ENCODE results near the gene DNASE1L1.
"Not testable (repeated sequence)": the region's sequence is repeated elsewhere in the genome, so short reads cannot be mapped to it uniquely, and the experiment has no call there.

The DNASE1L1 gene

DNA sequence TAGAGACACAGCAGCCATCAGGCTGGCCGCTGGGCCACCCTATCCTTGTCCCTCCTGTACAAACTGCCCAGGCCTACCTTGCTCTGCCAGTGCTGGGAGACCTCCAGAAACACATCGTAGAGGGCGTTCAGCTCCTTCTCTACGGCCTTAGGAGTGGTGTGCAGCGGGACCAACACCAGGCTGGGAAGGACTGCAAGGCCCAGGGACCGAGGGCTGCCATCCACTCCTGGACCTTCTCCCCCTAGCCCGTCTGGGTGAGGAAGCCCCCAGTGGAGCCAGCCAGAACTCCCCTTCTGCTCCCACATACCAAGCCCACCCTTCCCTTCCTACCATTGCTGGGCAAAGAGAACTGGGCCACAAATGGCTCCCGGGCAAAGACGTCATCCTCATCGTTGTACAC lies 5.9 kb downstream of the DNASE1L1 start:
- no peak for DNase-seq

DNA sequence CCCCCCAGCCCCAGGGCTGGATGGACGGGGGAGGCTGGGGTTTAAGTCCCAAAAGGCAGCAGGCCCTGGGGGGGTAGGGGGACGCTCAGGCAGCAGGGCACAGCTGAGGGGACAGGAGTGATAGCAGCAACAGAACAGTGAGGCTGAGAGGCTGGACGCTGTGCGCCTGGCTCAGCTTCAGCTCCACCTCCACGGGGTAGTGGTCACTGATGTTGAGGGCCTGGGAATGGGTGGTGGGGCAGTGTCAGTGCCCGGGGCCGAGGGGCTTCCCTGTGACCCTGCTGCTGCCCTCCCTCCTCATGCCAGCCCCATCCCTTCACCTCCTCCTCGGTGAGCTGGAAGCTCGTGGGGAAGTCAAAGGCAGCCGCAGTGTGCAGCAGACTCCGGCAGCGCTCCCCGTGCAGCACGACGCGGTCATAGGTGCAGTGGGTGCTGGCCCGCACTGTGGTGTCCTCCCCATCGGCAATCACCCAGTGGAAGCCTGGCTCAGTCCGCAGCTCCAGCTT lies 6.4 kb downstream of the DNASE1L1 start:
- no peak for DNase-seq

DNA sequence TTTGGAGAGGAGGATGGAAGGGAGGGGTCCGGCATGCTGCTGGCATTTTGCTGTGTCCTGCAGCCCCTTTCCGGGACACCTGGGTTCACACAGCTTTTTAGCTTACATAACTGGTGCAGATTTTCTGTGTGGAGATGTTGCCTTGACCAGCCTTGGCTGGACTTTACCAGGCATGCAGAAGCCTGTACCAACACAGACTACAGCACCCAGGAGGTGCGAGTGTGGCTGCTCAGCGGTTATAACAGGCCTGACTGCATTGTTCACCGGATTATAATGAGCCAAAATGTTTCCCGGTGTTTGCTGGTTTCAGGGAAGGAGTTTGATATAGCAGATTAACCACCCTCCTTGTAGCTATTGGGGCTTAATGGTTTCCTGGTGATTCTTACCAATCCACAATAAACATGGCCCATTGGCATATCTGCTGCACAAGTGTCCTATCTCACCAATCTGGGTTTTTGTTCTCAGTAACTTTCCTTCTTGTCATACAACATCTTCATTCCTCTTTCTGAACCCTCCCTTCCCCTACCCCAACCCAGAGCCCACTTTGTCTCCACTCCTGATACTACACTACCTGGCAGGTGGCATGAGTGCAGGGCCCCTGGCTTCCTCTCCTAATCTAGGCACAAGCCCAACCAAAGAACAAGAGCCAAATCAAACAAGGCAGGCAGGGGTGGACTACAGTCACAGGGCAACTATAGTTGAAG lies 7.0 kb downstream of the DNASE1L1 start:
- peak; percentile 43 for DNase-seq

DNA sequence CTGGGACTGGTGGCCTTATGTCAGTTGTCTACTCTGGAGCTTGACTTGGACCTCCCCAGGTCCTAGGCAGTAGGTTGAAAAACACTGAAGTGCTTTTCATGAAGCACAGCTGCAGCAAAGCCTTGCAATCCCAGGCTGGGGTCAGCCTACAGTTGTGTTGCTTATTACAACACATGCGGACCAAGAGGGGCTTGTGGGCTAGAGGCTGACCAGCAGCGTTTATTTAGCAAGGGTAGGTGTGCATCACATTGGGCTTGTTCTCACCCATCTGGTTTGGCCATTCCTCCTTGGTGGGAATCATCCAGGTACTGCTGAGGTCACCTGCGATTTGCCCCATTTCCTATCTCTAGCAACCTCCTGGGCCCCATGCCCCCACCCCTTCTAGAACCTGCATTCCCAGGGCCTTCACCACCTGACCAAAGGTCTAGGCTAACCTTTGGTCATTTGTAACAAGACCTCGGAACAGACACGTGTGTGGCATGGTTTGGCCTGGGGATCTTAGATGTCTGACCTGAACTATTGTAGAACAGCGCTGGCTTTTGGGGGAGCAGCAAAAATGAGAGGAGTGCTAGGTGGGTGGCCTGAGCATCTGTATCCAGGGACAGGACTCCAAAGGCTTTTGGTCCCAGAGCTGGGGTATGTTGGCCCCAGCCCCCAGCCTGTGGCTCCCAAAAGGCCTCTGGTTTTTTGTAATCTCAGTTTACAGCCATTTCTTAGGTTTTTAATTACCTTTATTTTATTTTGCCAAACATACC lies 7.8 kb downstream of the DNASE1L1 start:
- peak; percentile 61 for DNase-seq

DNA sequence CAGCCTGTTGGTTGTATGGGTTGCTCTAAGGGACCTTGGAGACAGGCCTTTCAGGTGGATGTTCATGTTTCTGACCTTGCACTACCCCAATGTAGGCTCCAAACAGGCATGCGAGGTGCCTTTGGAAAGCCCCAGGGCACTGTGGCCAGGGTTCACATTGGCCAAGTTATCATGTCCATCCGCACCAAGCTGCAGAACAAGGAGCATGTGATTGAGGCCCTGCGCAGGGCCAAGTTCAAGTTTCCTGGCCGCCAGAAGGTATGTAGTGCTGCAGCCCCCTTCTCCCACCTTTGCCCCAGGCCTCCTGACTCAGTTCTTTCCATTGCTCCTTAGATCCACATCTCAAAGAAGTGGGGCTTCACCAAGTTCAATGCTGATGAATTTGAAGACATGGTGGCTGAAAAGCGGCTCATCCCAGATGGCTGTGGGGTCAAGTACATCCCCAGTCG lies 8.7 kb downstream of the DNASE1L1 start:
- not testable (repeated sequence) for DNase-seq

DNA sequence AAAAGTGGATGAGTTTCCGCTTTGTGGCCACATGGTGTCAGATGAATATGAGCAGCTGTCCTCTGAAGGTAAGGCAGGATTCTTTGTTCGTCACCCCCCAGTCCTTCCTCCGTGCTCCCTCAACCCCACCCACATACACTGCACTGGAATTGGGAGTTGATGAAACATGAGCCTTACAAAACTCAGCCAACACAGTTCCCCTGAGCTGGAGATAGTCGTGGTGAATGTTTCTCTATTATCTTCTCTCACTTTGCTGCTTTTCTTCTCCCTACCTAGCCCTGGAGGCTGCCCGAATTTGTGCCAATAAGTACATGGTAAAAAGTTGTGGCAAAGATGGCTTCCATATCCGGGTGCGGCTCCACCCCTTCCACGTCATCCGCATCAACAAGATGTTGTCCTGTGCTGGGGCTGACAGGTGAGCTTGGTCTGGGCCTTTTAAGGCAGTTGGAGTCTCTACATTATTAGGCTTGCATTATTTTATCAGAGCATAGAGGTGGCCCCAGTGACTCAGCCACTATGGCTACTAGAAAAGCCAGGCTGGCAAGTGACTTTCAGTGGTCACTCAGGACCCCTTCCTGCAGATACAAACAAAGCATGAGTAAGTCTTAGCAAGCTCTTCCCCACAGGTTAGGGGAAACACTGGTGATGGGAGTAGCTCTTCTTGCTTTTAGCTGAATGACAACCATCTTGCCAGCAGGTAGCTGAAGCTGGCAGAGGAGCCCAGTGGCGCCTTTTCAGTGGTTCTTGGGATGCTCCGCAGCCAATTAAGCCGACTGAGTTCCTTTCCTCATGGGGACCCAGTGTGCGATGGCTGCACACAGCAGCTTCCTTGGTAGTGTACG lies 9.3 kb downstream of the DNASE1L1 start:
- DNase-seq, result peak; percentile 21

DNA sequence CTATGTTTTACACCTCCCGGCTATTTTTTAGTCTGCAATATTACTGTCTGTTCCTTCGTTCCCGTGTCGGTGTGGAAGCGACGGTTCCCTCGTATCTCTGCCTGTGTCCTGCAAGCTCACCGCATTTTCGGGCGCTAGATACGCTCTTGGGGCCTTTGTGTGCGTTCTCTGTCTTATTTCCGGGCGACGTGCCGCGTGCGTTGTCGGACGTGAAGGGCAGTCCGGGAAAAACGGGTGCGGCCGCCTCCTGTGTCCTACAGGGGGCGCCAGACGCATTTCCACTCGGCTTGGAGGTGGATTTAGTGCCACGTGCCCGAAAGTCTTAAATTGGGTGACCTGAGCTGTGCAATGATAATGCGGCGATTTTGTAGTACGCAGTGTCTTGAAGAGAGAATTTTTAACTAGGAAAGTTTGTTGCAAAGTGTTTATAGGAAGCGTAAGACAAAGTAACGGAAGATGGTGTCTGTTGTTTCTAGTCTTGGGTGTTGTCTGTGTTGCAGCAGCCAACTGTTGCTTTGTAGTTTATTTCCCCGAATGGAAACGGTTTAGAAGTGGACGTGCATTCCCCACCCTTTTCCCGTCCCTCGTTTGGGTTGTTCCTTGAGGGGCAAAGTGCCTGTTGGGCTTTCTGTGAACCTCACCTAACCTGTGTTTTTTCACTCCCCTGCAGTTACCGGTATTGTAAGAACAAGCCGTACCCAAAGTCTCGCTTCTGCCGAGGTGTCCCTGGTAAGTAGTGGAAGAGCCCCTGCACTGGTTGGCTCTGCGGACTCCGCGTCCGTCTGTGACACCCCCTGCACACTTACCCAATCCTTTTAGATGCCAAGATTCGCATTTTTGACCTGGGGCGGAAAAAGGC lies 10.2 kb downstream of the DNASE1L1 start:
- DNase-seq, result peak; percentile 66

DNA sequence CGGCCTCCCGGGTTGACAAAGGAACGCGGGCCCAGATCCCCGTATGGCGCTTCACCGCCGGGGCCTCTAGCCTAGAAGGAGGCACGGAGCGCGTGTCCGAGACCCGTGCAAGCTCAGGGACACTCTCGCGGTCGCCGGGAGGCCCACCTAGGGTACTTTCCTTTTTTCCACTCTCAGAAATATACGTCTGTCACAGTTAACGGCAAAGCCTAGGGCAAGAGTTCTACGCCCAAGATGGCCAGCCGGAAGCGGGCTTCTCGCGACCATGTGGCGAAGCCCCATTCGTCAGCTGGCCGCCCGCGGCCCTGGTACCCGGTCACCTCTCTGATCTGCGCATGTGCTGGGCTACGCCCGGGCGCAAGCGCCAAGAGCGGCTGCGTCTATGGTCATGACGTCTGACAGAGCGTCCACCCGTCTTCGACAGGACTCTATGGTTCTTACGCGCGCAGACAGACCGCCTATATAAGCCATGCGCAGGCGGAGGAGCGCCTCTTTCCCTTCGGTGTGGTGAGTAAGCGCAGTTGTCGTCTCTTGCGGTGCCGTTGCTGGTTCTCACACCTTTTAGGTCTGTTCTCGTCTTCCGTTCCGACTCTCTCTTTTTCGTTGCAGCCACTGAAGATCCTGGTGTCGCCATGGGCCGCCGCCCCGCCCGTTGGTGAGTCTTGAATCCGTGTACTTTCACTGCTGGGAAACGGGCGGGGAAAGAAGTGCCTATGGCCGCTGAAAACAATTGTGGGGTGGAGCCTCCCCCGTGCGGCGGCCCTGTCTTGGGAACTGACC lies 11.0 kb downstream of the DNASE1L1 start, which contains the start of gene RPL10:
Gene RPL10, plus strand, starts transcription at position 490 of the 780 bp plus-strand sequence. Its CDS starts 143 bp downstream, at position 633.
- peak; percentile 94 for DNase-seq

DNA sequence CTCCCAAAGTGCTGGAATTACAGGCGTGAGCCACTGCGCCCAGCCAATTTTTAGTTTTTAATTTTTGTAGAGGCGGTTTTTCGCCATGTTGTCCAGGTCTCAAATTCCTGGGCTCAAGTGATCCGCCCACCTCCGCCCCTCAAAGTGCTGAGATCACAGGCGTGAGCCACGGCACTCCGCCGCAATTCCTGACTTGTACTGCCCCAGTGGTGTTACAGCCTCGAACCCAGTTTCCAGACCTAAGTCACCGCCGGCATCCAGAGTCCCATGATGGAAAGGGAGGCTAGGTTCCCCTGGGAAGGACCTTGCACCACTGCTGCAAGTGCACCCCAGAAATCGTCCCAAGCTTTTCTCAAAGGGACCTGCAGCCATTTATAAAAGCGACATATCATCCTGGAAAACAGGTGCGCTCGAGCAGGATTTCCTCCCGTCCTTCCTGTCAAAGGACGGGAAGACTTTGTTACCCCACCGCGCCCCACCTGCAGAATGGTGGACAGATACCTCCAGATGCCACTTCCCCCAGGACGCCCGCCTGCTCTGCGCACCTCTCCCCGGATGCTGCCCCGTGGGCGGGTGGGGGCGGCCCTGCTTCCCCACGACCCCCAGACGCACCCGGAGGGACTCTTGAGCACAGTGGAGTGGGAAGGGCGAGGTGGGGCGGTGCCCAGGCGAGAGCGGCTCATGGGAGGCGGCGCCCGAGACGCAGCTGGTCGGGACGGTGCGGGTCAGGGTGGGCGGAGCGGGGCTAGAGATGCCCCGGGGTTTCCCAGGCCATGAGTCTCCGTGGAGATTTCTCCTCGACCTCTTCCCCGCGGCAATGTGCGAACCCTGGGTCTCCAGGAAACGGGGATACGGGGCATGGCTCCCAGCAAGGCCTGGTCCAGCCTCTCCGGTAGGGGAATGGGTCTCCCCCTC lies 11.8 kb downstream of the DNASE1L1 start:
- peak; percentile 73 for DNase-seq

DNA sequence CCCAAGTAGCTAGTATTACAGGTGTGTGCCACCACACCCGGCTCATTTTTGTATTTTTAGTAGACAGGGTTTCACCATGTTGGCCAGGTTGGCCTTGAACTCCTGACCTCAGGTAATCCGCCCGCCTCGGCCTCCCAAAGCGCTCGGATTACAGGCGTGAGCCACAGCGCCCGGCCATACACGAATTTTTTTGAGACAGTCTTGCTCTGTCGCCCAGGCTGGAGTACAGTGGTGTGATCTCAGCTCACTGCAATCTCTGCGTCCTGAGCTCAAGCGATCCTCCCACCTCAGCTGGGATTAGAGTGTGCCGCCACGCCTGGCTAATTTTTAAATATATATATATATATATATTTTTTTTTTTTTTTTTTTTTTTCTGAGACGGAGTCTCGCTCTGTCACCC lies 12.7 kb downstream of the DNASE1L1 start:
- DNase-seq, result not testable (repeated sequence)

DNA sequence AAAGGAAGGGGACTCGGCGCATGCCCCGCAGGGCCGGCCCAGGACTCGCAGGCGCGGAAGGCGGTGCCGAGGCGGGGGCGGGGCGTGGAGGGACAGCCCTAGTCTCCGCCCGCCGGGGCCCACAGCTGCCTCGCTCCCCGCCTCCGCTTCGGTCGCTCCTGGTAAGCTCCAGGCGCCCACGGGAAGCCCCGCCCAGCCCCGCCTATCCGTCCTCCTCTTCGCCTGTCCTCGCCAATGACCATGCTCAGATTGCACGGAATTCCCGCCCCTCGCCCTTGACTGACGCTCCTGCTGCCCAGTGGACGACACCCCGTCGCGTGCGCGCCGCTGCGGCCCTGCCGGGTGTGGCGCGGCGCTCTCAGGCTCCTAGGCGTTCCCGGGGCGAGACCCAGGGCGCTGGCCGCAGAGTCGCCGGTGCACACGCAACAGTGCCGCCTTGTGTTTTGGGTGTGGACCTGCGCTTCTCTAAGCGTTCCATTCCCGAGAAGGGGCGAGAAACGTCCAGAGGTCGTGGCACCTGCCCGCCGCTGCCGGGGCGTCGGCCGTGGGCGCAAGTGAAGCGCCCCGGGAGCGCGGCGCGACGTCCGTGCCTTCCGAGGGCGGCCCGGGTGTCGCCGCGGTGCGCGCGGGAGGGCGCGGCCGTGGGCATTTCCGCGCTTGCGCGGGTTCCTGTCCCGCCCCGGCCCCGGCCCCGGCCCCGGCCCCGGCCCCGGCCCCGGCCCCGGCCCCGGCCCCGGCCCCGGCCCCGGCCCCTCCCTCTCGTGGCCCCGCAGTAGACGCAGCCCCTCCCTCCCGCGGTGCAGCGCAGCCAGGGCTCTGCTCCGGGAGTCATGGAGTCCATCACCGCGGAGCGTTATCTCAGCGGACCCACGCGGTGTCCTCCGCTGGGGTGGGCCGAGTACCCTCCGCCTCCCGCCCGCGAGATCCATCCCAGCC lies 19.0 kb downstream of the DNASE1L1 start:
- not testable (repeated sequence) for DNase-seq

DNA sequence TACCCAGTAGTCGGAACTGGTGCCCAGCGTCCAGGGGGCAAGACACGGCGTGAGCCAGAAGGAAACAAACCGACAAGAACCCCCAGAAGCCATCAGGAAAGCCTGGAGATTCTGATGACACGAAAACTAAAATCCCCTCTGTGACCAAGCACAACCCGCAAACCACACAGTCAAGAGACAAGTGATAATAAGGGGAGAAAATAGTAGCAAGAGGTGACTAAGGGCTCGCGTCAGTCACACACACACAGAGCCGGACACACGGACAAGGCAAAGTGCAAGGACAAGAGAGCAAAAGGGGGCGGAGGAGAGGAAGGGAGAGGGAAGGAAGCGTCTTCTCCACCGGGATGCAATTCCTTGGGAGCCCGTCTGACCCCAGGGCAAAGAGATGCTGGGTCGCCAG lies 20.4 kb downstream of the DNASE1L1 start:
- DNase-seq, result not testable (repeated sequence)

DNA sequence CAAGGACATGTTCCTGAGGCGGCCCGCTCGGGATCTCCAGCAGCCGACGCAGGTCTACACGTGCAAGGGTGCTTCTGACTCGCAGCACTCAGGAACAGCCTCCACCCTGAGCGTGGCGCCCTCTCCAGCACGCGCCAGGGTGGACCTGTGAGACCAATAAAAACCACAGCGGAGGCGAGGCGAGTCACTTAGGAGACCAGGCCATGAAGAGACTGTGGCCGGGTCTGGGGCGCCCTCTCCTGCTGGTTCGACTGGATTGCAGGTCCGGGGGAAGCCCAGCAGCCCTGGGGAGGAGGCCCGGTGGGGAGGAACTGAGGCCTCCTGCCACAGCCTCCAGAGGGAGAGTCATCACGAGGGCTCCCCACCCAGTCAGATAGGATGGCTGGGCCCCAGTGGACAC lies 21.0 kb downstream of the DNASE1L1 start:
- DNase-seq, result not testable (repeated sequence)

DNA sequence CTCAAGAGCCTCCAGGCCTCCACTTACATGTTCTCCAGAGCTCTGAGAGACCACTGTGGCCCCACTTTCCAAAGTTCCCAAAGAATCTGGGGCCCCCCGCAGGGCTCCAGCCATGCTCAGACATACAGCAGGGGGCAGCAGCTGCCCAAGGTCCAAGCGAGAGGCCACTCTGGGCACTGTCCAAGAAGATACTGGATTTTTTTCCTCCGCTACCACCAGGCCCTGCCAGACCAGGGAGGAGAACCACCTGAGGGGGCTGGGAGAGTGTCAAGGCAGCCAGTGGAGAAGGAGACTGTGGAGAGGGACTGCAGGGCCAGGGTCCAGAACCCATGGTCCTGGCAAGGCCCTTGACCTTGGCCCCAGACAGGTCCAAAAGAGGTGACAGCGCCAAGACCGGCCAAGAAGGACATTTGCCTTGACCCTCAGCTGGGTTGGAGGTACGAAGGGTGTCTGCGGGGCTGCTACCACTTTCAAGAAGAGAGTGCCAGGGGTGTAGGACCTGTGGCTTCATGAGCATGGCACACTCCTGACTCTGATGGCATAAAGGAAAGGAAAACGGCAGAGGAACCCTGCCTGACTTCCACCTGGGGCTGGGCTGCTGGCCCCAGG lies 24.7 kb downstream of the DNASE1L1 start:
- DNase-seq, result no peak

DNA sequence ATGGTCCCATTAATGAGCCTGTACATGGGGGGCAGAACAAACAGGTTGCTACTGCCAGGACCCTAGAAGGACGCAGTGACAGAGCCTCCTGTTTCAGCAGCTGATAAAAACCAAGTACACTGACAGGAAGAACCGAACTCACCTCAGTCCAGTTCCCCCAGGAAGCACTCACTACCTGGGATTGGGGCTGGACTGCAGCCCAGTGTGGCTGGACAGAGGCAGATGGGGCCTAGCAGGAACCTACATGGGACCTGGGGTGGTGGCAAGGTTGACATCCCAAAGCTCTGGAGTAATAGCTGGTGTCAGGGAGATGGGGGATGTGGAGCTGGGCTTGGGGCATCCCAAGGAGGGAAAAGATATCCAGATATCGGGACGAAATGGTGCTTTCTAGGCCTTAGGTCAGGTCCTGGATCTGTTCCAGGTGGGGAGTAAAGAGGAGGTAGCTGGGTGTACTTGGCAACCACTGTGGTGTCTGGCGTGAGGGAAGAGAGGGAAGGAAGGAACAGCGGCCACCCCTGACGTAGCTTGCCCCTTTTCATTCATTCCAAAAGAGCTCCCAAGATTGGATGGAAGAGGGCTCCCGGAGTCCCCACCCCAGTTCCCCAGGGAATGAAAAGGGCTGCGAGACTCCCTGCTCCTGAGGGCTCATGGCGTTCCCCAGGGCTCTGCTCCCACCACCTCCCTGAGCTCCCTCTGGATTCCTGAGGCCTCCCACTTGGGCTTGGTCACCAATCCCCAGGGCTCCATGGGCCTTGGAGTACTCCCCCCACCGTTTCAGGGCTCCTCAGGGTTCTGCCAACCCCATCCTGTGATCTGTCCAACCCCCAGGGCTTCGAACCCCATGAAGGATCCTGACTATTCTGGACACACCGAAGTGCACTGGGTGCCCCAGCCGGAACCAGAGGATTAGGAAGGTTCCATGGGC lies 25.4 kb downstream of the DNASE1L1 start:
- DNase-seq, result no peak

DNA sequence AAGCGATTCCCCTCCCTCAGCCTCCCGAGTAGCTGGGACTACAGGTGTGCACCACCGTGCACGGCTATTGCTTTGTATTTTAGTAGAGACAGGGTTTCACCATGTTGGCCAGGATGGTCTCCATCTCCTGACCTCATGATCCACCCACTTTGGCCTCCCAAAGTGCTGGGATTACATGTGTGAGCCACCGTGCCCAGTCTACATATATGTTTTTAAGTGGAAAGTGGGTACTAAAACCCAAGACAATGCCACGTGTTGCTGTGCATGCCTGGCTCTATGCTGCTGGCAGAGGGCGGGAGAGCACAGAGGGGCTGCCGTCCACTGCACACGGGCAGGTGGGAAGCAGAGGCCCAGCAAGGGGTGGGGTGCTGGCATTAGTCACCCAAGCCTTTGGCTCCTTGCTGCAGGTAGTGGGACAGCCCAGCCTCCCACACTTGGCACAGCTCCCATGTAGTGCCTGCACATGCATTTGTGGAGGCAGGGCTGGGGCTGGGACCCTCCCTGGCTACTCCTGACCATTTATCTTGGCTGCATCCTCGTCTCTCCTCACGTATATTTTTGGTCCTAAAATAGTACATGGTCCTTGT lies 26.5 kb downstream of the DNASE1L1 start:
- DNase-seq, result no peak

DNA sequence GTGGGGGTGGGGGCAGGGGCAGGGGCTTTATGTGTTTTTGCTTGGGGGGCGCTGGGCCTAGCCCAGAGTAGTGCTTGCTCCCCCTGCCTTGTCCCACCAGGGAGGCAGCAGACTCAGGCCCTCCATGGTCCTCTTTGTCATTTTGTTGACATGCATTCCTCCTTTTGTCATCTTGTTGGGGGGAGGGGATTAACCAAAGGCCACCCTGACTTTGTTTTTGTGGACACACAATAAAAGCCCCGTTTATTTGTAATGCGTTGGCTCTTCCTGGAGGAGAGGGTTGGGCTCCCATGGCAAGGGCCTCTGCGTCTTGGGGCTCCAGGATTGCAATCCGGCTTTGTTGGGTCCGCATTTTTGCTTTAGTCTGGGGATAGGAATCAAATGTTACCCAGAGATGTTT lies 27.8 kb downstream of the DNASE1L1 start:
- DNase-seq, result no peak

All from EL (cell line).